Measurements from ENCODE around the gene C2orf72.

DNA sequence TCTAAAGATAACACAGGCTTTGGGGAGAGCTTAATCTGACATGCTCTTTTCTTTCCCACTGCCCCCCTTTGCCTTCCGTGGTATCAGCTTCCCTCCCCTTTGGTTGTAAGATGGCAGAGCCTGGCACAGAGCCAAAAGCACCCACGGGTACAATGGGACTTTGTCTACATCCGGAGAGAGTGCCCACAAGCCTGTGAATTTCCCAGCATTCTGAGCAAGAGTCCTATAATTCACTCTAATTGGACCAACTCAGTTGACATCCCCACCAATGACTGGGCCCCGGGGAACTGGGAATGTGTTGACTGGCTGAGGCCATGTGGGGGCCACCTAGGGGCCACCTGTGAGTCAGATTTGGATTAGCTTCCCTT lies 20.1 kb upstream of the C2orf72 start:
- TF ChIP-seq EP300 (IDR thresholded peaks at IDR 0.05; ENCODE audit: borderline replicate concordance in 1 of 2, control insufficient read depth in 1 of 2, low read depth in 2 of 2, low read length in 2 of 2), result no peak
- TF ChIP-seq, protein P1, sequence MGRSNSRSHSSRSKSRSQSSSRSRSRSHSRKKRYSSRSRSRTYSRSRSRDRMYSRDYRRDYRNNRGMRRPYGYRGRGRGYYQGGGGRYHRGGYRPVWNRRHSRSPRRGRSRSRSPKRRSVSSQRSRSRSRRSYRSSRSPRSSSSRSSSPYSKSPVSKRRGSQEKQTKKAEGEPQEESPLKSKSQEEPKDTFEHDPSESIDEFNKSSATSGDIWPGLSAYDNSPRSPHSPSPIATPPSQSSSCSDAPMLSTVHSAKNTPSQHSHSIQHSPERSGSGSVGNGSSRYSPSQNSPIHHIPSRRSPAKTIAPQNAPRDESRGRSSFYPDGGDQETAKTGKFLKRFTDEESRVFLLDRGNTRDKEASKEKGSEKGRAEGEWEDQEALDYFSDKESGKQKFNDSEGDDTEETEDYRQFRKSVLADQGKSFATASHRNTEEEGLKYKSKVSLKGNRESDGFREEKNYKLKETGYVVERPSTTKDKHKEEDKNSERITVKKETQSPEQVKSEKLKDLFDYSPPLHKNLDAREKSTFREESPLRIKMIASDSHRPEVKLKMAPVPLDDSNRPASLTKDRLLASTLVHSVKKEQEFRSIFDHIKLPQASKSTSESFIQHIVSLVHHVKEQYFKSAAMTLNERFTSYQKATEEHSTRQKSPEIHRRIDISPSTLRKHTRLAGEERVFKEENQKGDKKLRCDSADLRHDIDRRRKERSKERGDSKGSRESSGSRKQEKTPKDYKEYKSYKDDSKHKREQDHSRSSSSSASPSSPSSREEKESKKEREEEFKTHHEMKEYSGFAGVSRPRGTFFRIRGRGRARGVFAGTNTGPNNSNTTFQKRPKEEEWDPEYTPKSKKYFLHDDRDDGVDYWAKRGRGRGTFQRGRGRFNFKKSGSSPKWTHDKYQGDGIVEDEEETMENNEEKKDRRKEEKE (IDR thresholded peaks at IDR 0.05), result no peak
- TF ChIP-seq, protein P2, sequence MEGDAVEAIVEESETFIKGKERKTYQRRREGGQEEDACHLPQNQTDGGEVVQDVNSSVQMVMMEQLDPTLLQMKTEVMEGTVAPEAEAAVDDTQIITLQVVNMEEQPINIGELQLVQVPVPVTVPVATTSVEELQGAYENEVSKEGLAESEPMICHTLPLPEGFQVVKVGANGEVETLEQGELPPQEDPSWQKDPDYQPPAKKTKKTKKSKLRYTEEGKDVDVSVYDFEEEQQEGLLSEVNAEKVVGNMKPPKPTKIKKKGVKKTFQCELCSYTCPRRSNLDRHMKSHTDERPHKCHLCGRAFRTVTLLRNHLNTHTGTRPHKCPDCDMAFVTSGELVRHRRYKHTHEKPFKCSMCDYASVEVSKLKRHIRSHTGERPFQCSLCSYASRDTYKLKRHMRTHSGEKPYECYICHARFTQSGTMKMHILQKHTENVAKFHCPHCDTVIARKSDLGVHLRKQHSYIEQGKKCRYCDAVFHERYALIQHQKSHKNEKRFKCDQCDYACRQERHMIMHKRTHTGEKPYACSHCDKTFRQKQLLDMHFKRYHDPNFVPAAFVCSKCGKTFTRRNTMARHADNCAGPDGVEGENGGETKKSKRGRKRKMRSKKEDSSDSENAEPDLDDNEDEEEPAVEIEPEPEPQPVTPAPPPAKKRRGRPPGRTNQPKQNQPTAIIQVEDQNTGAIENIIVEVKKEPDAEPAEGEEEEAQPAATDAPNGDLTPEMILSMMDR (IDR thresholded peaks at IDR 0.05 in 2 of 3, conservative IDR thresholded peaks at IDR 0.05 in 1 of 3; ENCODE audit: control insufficient read depth in 2 of 3, extremely low read depth in 1 of 3, insufficient read depth in 1 of 3, low read depth in 3 of 3, low read length in 3 of 3), result no peak
- no peak for TF ChIP-seq POLR2AphosphoS5 (IDR thresholded peaks at IDR 0.05; ENCODE audit: low read length)
- no peak for TF ChIP-seq BHLHE40 (IDR thresholded peaks at IDR 0.05; ENCODE audit: borderline replicate concordance in 1 of 2, low read depth in 2 of 2, low read length in 1 of 2)
- no peak for TF ChIP-seq CBX3 (IDR thresholded peaks at IDR 0.05; ENCODE audit: borderline replicate concordance, low read depth)
- TF ChIP-seq KDM1A (IDR thresholded peaks at IDR 0.05; ENCODE audit: borderline replicate concordance), result no peak
- no peak for TF ChIP-seq RFX5 (IDR thresholded peaks at IDR 0.05; ENCODE audit: low read depth, low read length)
- TF ChIP-seq EGR1 (IDR thresholded peaks at IDR 0.05; ENCODE audit: borderline replicate concordance in 1 of 2, low read depth in 2 of 2, low read length in 2 of 2), result no peak

Data from GM12878 (cell line).